ENCODE results near the gene HNRNPA3.
"Not testable (repeated sequence)": the region's sequence is repeated elsewhere in the genome, so short reads cannot be mapped to it uniquely, and the experiment has no call there.

HNRNPA3 gene

DNA sequence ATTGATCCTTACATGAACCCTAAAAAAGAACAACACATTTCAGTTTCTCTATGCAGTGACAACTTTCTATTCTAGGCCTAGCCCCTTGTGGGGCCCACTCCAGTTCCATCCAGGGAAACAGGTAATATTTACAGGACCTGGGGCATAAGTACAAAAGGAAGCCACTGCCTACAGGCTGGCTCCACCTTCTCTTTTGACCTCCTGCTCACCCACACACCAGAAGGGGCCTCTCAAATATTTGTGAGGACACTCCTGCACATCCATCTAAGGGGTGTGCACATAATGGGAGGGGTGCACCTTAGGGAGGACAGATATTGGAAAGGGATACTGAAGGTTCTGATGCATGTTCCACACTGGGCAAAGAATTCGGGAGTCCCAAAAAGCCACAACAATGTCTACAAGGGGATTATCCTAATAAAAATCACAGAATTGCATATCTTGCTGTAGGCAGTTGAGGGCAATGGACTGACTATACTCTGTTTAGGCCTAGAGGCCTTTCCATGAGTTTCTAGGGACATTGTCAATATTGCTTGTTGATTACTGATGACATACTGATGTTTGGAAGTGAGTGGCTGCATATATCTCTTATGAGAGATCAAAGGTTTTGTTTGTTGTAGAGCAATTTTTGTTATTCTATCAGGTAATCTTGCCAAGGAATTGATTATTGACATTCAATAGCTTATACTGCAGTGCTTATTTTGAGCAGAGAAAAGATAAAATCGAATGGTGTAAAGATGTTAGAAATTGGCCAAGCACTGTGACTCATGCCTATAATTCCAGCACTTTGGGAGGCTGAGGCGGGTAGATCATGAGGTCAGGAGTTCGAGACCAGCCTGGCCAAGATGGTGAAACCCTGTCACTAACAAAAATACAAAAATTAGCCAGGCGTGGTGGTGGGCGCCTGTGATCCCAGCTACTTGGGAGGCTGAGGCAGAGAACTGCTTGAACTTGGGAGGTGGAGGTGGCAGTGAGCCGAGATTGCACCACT, 23.8 kb upstream of the HNRNPA3 start:
- WGBS (ENCODE audit: insufficient coverage), result 100% methylated on average over 6 of the region's 7 CpGs
- H3K4me1 ChIP-seq (ENCODE audit: control extremely low read depth in 1 of 4, control insufficient read depth in 4 of 4, insufficient read depth in 4 of 4, low read length in 3 of 4), result no peaks in the 10 kb centered on the region
- no peaks in the 10 kb centered on the region for H3K27me3 ChIP-seq (replicated peaks in 2 of 5; ENCODE audit: control insufficient read depth in 4 of 5, insufficient read depth in 5 of 5, low read length in 4 of 5)
- no peak for DNase-seq
- no peaks in the 10 kb centered on the region for H3K36me3 ChIP-seq (ENCODE audit: control insufficient read depth in 4 of 4, insufficient read depth in 4 of 4, low read length in 3 of 4)
- no peaks in the 10 kb centered on the region for H3K9me3 ChIP-seq (ENCODE audit: control extremely low read depth in 1 of 5, control insufficient read depth in 4 of 5, insufficient read depth in 2 of 5, low read depth in 1 of 5, low read length in 4 of 5)
- ChIA-PET POLR2A (no interaction called here), CTCF (interaction anchor here (0.7 to 1.5 kb wide), 2 partner anchors 13 to 283 kb away, joined by 3 to 4 read pairs; no protein-coding TSS in a partner anchor)
- H3K4me3 ChIP-seq (ENCODE audit: control insufficient read depth in 1 of 7, extremely low read depth in 1 of 7, insufficient read depth in 4 of 7, low read depth in 2 of 7, low read length in 6 of 7), result no peak overlapping the region
- H3K27ac ChIP-seq (ENCODE audit: insufficient read depth in 1 of 2, low read depth in 1 of 2, low read length in 2 of 2, poor library complexity in 1 of 2, severe bottlenecking in 2 of 2), result no peak overlapping the region

GRCh38 chr2:177190941-177191340, 21.7 kb upstream of the HNRNPA3 start:
- CTCF ChIA-PET, result interaction anchor here (1.2 to 1.3 kb wide), 3 partner anchors 13 to 26 kb away, joined by 3 read pairs; no protein-coding TSS in a partner anchor

DNA sequence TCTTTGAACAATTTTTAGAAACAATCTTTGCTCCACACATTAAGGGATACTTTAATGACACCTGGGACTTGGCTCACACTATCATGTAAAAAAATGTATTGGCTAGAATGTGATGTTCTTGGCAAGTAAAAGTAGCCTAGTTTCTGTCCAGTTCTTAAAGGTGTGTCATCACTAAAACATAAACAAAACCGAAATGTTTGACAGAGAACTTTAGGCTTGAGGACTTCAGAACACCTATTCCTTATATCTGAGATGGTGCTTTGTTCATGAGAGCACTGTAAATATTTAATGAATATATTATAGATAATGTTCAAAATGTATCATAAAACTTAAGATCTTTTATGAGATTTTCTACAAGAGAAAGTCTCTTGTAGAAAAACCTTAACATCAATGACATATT, 19.8 kb upstream of the HNRNPA3 start:
- Histone ChIP-seq H3K36me3 (ENCODE audit: control insufficient read depth in 4 of 4, insufficient read depth in 4 of 4, low read length in 3 of 4) (no peaks in the 10 kb centered on the region), H3K4me3 (ENCODE audit: control insufficient read depth in 1 of 7, extremely low read depth in 1 of 7, insufficient read depth in 4 of 7, low read depth in 2 of 7, low read length in 6 of 7) (no peak overlapping the region), H3K27me3 (replicated peaks in 2 of 5; ENCODE audit: control insufficient read depth in 4 of 5, insufficient read depth in 5 of 5, low read length in 4 of 5) (no peaks in the 10 kb centered on the region), H3K9me3 (ENCODE audit: control extremely low read depth in 1 of 5, control insufficient read depth in 4 of 5, insufficient read depth in 2 of 5, low read depth in 1 of 5, low read length in 4 of 5) (no peaks in the 10 kb centered on the region), H3K4me1 (ENCODE audit: control extremely low read depth in 1 of 4, control insufficient read depth in 4 of 4, insufficient read depth in 4 of 4, low read length in 3 of 4) (no peaks in the 10 kb centered on the region), H3K27ac (ENCODE audit: insufficient read depth in 1 of 2, low read depth in 1 of 2, low read length in 2 of 2, poor library complexity in 1 of 2, severe bottlenecking in 2 of 2) (no peak overlapping the region)
- ChIA-PET POLR2A (no interaction called here), CTCF (no interaction called here)
- no peak for DNase-seq
- WGBS (ENCODE audit: insufficient coverage), result no CpG with 5 or more reads among the region's 1 CpG

More at GRCh38 chr2:177190941-177191340, 21.7 kb upstream of the HNRNPA3 start:
- Histone ChIP-seq H3K36me3 (ENCODE audit: control insufficient read depth in 4 of 4, insufficient read depth in 4 of 4, low read length in 3 of 4) (no peaks in the 10 kb centered on the region), H3K27ac (ENCODE audit: insufficient read depth in 1 of 2, low read depth in 1 of 2, low read length in 2 of 2, poor library complexity in 1 of 2, severe bottlenecking in 2 of 2) (no peak overlapping the region), H3K27me3 (replicated peaks in 2 of 5; ENCODE audit: control insufficient read depth in 4 of 5, insufficient read depth in 5 of 5, low read length in 4 of 5) (no peaks in the 10 kb centered on the region), H3K9me3 (ENCODE audit: control extremely low read depth in 1 of 5, control insufficient read depth in 4 of 5, insufficient read depth in 2 of 5, low read depth in 1 of 5, low read length in 4 of 5) (no peaks in the 10 kb centered on the region), H3K4me3 (ENCODE audit: control insufficient read depth in 1 of 7, extremely low read depth in 1 of 7, insufficient read depth in 4 of 7, low read depth in 2 of 7, low read length in 6 of 7) (no peak overlapping the region), H3K4me1 (ENCODE audit: control extremely low read depth in 1 of 4, control insufficient read depth in 4 of 4, insufficient read depth in 4 of 4, low read length in 3 of 4) (no peaks in the 10 kb centered on the region)
- DNase-seq, result no peak
- 100% methylated on average over 1 of the region's 1 CpG for WGBS (ENCODE audit: insufficient coverage)
- POLR2A ChIA-PET, result no interaction called here

DNA sequence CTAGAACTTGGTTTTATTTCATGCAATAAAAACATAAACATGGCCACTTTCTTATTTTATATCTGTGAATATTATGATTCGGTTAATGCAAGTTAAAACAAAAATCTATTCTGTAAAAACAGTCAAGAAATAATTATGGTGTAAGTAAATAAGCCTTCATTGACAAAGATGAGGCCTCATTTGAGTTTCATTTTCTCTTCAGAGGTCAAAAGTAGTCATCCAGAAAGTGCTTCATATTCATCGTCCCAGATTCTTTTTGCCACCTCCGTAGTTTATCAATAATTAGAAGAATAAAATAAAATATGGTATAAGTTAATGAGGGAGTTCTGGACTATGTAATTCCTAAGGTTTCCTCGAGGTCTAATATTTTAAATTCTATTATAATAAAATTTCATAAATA, 19.4 kb upstream of the HNRNPA3 start:
- no CpG with 5 or more reads among the region's 4 CpGs for WGBS (ENCODE audit: insufficient coverage)
- Histone ChIP-seq H3K36me3 (ENCODE audit: control insufficient read depth in 4 of 4, insufficient read depth in 4 of 4, low read length in 3 of 4) (no peaks in the 10 kb centered on the region), H3K4me3 (ENCODE audit: control insufficient read depth in 1 of 7, extremely low read depth in 1 of 7, insufficient read depth in 4 of 7, low read depth in 2 of 7, low read length in 6 of 7) (no peak overlapping the region), H3K27me3 (replicated peaks in 2 of 5; ENCODE audit: control insufficient read depth in 4 of 5, insufficient read depth in 5 of 5, low read length in 4 of 5) (no peaks in the 10 kb centered on the region), H3K27ac (ENCODE audit: insufficient read depth in 1 of 2, low read depth in 1 of 2, low read length in 2 of 2, poor library complexity in 1 of 2, severe bottlenecking in 2 of 2) (no peak overlapping the region), H3K9me3 (ENCODE audit: control extremely low read depth in 1 of 5, control insufficient read depth in 4 of 5, insufficient read depth in 2 of 5, low read depth in 1 of 5, low read length in 4 of 5) (no peaks in the 10 kb centered on the region), H3K4me1 (ENCODE audit: control extremely low read depth in 1 of 4, control insufficient read depth in 4 of 4, insufficient read depth in 4 of 4, low read length in 3 of 4) (no peaks in the 10 kb centered on the region)
- ChIA-PET POLR2A (no interaction called here), CTCF (interaction anchor here (1.1 to 1.7 kb wide), 3 partner anchors 9 to 530 kb away, joined by 3 to 4 read pairs (median 3); no protein-coding TSS in a partner anchor)
- no peak for DNase-seq

- ChIA-PET CTCF (interaction anchor here (1.0 to 7.8 kb wide), 5 partner anchors 9 to 138 kb away, joined by 3 to 60 read pairs (median 4); no protein-coding TSS in a partner anchor), POLR2A (no interaction called here)
- Histone ChIP-seq H3K9me3 (ENCODE audit: control extremely low read depth in 1 of 5, control insufficient read depth in 4 of 5, insufficient read depth in 2 of 5, low read depth in 1 of 5, low read length in 4 of 5) (no peaks in the 10 kb centered on the region), H3K36me3 (ENCODE audit: control insufficient read depth in 4 of 4, insufficient read depth in 4 of 4, low read length in 3 of 4) (no peaks in the 10 kb centered on the region), H3K4me3 (ENCODE audit: control insufficient read depth in 1 of 7, extremely low read depth in 1 of 7, insufficient read depth in 4 of 7, low read depth in 2 of 7, low read length in 6 of 7) (no peak overlapping the region), H3K27me3 (replicated peaks in 2 of 5; ENCODE audit: control insufficient read depth in 4 of 5, insufficient read depth in 5 of 5, low read length in 4 of 5) (no peaks in the 10 kb centered on the region), H3K27ac (ENCODE audit: insufficient read depth in 1 of 2, low read depth in 1 of 2, low read length in 2 of 2, poor library complexity in 1 of 2, severe bottlenecking in 2 of 2) (no peak overlapping the region), H3K4me1 (ENCODE audit: control extremely low read depth in 1 of 4, control insufficient read depth in 4 of 4, insufficient read depth in 4 of 4, low read length in 3 of 4) (no peaks in the 10 kb centered on the region)
- DNase-seq, result peak in 1 of 3 donors; percentile 7
- 100% methylated on average over 1 of the region's 1 CpG for WGBS (ENCODE audit: insufficient coverage)
Observed at GRCh38 chr2:177195194-177195593, 17.4 kb upstream of the HNRNPA3 start.

- H3K9me3 ChIP-seq (ENCODE audit: control extremely low read depth in 1 of 5, control insufficient read depth in 4 of 5, insufficient read depth in 2 of 5, low read depth in 1 of 5, low read length in 4 of 5); H3K4me1 ChIP-seq (ENCODE audit: control extremely low read depth in 1 of 4, control insufficient read depth in 4 of 4, insufficient read depth in 4 of 4, low read length in 3 of 4); H3K27ac ChIP-seq (ENCODE audit: insufficient read depth in 1 of 2, low read depth in 1 of 2, low read length in 2 of 2, poor library complexity in 1 of 2, severe bottlenecking in 2 of 2); POLR2A ChIA-PET; H3K36me3 ChIP-seq (ENCODE audit: control insufficient read depth in 4 of 4, insufficient read depth in 4 of 4, low read length in 3 of 4); H3K4me3 ChIP-seq (ENCODE audit: control insufficient read depth in 1 of 7, extremely low read depth in 1 of 7, insufficient read depth in 4 of 7, low read depth in 2 of 7, low read length in 6 of 7); H3K27me3 ChIP-seq (replicated peaks in 2 of 5; ENCODE audit: control insufficient read depth in 4 of 5, insufficient read depth in 5 of 5, low read length in 4 of 5); DNase-seq: not testable (repeated sequence)
- WGBS (ENCODE audit: insufficient coverage), result 96% methylated on average over 2 of the region's 7 CpGs
- CTCF ChIA-PET, result interaction anchor here (2.4 to 7.8 kb wide), 2 partner anchors 35 to 63 kb away, joined by 6 to 60 read pairs; no protein-coding TSS in a partner anchor
Observed at GRCh38 chr2:177200419-177200818, 12.2 kb upstream of the HNRNPA3 start.

DNA sequence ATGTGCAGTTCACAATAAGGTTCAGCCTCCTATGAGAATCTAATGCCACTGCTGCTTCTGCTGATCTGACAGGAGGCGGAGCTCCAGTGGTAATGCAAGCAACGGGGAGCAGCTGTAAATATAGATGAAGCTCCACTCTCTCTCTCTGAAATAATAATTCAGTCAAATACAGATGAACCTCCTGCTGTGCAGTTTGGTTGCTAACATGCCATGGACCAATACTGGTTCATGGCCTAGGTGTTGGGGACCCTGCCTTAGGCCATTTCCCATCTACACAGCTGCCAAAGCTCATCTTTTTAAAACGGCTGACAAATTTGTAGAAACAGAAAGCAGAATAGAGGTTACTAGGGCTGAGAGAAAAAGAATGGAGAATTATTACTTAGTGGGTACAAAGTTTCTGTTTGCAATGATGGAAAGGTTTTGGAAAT, 10.7 kb upstream of the HNRNPA3 start:
- ChIA-PET POLR2A (no interaction called here), CTCF (interaction anchor here (0.7 to 2.6 kb wide), 8 partner anchors 10 to 133 kb away, joined by 3 to 7 read pairs (median 4); no protein-coding TSS in a partner anchor)
- Histone ChIP-seq H3K4me3 (ENCODE audit: control insufficient read depth in 1 of 7, extremely low read depth in 1 of 7, insufficient read depth in 4 of 7, low read depth in 2 of 7, low read length in 6 of 7) (no peak overlapping the region), H3K9me3 (ENCODE audit: control extremely low read depth in 1 of 5, control insufficient read depth in 4 of 5, insufficient read depth in 2 of 5, low read depth in 1 of 5, low read length in 4 of 5) (no peaks in the 10 kb centered on the region), H3K4me1 (ENCODE audit: control extremely low read depth in 1 of 4, control insufficient read depth in 4 of 4, insufficient read depth in 4 of 4, low read length in 3 of 4) (no peaks in the 10 kb centered on the region), H3K36me3 (ENCODE audit: control insufficient read depth in 4 of 4, insufficient read depth in 4 of 4, low read length in 3 of 4) (no peaks in the 10 kb centered on the region), H3K27ac (ENCODE audit: insufficient read depth in 1 of 2, low read depth in 1 of 2, low read length in 2 of 2, poor library complexity in 1 of 2, severe bottlenecking in 2 of 2) (no peak overlapping the region), H3K27me3 (replicated peaks in 2 of 5; ENCODE audit: control insufficient read depth in 4 of 5, insufficient read depth in 5 of 5, low read length in 4 of 5) (no peaks in the 10 kb centered on the region)
- no peak for DNase-seq
- 83% methylated on average over 1 of the region's 3 CpGs for WGBS (ENCODE audit: insufficient coverage)
